Choroid plexus epithelial cell (primary cell): Measurements from ENCODE around the gene EXD3.

Source experiments
- DNase-seq: peaks from one replicate; pipeline ENCODE4 v3.0.0-alpha.2; 2010; ENCODE audit warnings: low read depth
- H3K4me3 ChIP-seq: 2 replicates; pipeline ENCODE4 v1.5.1; 2011; ENCODE audit warnings: low read depth, mild to moderate bottlenecking, control low read depth, low read length, moderate library complexity
- CTCF ChIP-seq: conservative IDR thresholded peaks from 2 replicates; pipeline ENCODE4 v1.5.1; 2011; ENCODE audit warnings: low read depth, mild to moderate bottlenecking, control low read depth, inconsistent platforms, low read length, moderate library complexity

EXD3 gene

DNA sequence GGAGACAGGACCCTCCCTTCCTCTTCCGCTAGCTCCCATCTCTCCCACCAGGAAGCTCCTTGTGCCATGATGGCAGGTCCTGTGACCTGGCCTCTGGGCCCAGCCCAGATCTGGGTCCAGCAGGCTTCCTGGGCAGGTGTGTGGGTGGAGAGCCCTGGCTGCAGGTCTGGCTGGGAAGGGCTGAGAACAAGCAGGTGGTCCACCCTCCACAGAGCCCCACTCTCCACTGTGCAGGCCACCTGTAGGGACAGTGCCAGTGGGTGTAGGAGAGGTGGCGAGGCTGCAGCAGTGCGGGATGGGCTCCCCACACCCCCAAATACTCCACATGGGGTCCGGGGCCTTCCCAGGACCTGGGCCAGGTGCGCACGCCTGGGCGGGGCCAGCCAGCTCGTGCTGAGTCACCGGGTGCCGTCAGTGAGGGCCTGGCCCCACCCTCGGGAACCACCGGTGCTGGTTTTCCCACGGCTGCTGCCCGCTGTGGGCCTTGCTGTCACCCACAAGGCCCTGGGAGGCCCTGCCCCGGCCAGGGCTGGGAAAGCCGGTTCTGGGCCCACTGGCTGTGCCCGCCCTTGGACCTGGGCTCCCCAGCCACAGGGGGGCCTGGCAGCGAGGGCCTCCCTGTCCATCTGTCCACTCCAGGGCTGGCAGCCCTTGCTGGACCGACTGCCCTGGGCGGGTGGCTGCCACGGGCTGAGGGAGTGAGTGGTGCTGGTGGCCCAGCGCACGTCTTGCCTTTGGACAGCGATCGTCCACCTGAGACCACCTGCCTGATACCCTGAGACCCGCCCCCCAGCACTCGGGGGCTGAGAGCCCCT is 111.6 kb downstream of the EXD3 start:
- no peak overlapping the region for H3K4me3 ChIP-seq
- TF ChIP-seq CTCF = no peak
- DNase-seq = no peak

DNA sequence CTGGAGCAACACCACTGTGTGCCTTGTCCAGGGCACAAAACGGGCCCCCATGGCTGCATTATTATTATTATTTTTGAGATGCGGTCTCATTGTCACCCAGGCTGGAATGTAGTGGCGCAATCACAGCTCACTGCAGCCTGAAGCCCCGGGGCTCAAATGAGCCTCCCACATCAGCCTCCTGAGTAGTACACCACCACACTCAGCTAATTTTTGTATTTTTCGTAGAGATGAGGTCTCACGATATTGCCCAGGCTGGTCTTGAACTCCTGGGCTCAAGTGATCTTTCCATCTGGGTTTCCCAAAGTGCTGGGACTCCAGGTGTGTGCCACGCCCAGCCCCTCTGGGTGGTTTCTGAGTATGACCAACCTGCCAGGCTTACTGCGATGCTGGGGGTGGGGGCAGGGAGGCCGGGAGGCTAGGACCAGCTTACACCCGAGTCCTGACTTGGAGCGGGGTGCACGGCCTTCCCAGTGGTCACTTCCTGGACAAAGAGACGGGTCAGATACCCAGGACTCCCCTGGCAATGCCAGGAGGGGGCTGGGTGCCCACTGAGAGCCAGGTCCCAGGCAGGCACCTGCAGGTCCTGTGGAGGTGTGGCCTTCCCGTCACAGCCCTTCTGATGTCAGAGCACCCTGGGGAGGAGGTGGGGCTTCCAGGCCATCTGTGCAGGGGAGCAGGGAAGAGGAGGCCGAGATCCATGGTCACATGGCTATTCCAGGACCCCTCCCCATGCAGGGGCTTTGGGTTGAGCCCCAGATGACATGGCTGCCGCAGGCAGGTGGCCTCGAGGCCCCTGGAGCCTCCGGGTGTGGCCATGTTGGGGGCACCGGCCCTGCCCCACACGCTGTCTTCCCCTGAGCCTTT is 112.5 kb downstream of the EXD3 start:
- no peak for DNase-seq
- no peak overlapping the region for H3K4me3 ChIP-seq
- TF ChIP-seq CTCF = no peak

GRCh38 chr9:137309368-137310188 is 113.4 kb downstream of the EXD3 start:
- H3K4me3 ChIP-seq = no peak overlapping the region
- no peak for DNase-seq
- no peak for TF ChIP-seq CTCF

DNA sequence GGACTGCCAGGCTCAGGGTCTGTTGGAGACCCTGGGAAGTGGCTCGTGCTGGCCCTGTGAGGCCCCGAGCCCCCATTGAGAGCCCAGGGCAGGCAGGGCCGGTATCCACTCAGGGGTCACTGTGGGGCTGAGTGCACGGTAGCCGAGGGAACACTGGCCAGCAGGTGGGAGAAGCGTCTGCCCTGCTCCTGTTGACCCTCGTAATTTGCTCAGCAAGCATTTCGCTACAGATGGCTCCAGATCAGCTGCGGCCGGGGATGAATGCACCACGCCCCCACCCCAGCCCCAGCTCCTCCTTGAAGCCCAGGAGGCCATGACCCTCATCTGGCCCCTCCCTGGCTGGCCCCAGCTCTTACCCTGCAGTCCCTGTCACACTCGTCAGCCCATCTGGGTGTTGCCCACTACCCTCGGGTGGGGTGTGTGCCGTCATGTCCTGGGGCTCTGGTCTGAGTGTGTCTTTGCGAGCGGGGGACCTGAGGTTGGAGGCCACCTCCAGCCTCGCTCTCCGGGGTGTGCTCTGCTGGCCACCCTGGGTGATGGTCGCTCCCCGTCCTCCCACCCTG is 114.8 kb downstream of the EXD3 start:
- no peak overlapping the region for H3K4me3 ChIP-seq
- DNase-seq = no peak
- no peak for TF ChIP-seq CTCF

DNA sequence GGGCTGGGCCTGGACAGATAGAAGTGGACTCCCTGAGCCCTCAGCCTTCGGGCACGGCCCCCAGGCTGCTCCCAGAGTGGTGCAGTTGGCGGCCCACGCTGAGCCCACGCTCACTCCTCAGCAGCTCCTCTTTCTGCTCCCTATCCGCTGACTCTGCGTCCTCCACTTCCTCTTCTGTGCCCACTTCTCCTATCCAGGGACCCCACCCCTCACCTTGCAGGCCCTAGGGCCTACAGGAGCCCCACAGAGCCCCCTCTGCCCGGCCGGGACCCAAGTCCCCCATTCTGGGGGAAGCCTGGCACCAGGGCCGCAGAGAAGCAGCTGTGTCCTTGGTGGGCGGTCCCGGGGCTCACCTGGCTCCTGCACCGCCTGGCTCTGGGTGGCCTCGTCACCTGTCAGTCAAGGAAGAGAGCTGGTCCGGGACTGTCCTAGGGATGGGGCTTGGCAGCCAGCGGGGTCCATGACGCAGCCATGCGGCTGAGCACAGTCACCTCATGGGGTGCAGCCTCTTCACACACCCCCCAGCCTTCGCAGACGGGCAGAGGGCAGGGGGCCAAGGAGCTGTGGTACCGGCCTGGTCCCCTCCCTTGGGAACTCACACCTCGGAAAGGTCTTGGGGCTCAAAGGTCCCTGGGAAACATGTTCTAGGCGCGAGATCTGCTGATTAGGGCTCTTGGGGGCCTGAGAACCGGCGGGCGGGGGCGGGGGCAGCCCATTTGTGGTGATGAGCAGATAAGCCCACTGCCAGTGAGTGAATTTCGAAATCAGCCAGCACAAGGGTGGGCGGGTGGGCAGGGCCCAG is 115.5 kb downstream of the EXD3 start:
- no peak for TF ChIP-seq CTCF
- H3K4me3 ChIP-seq = no peak overlapping the region
- DNase-seq = no peak

GRCh38 chr9:137306850-137307254 is 116.1 kb downstream of the EXD3 start:
- TF ChIP-seq CTCF = no peak
- no peak for DNase-seq
- no peak overlapping the region for H3K4me3 ChIP-seq
